CD14-positive monocyte (primary cell): ENCODE results near the gene SLC12A4. TPM values are rescaled to one million over a fixed set of nuclear protein-coding genes. Genes with fewer than 3 reads are reported as not detected.
"Not testable (repeated sequence)": the region's sequence is repeated elsewhere in the genome, so short reads cannot be mapped to it uniquely, and the experiment has no call there.

ENCODE experiments used
- DNase-seq, 3 donors: peaks; one replicate each; pipeline ENCODE4 v3.0.0-alpha.2; 2011 to 2022
- H2AFZ ChIP-seq: 2 replicates; pipeline ENCODE4 v1.6.0; 2012; ENCODE audit warnings: mild to moderate bottlenecking, low read depth, low read length, inconsistent platforms; ENCODE audit not compliant: insufficient read depth, poor library complexity, severe bottlenecking
- H3K27ac ChIP-seq, 2 donors: 1 replicate in 1 of 2; 2 replicates in 1 of 2; pipeline ENCODE4 v1.5.1; 2012 to 2013; ENCODE audit warnings: low read length in 2 of 2, control low read depth in 1 of 2, inconsistent platforms in 1 of 2, low read depth in 1 of 2, mild to moderate bottlenecking in 1 of 2
- H3K27me3 ChIP-seq, 2 donors: one replicate each; pipeline versions ENCODE4 v1.6.0 to v1.6.1; 2011 to 2013; ENCODE audit warnings: low read length in 2 of 2; ENCODE audit not compliant: control insufficient read depth in 2 of 2, insufficient read depth in 2 of 2
- H3K36me3 ChIP-seq, 2 donors: replicated peaks in 1 of 2; 1 replicate in 1 of 2; 2 replicates in 1 of 2; pipeline versions ENCODE4 v1.5.1 to v1.6.1; 2012 to 2013; ENCODE audit warnings: low read length in 2 of 2, control low read depth in 1 of 2, inconsistent platforms in 1 of 2, mild to moderate bottlenecking in 1 of 2; ENCODE audit not compliant: insufficient read depth in 2 of 2, control insufficient read depth in 1 of 2
- H3K4me1 ChIP-seq, 2 donors: 1 replicate in 1 of 2; 2 replicates in 1 of 2; pipeline versions ENCODE4 v1.5.1 to v1.6.1; 2012 to 2013; ENCODE audit warnings: low read length in 2 of 2, control low read depth in 1 of 2, inconsistent platforms in 1 of 2, mild to moderate bottlenecking in 1 of 2, moderate library complexity in 1 of 2; ENCODE audit not compliant: insufficient read depth in 2 of 2, control insufficient read depth in 1 of 2
- H3K4me2 ChIP-seq: replicated peaks from 2 replicates; pipeline ENCODE3; 2012; ENCODE audit warnings: low read length, moderate library complexity, mild to moderate bottlenecking; ENCODE audit not compliant: poor library complexity, severe bottlenecking; ENCODE audit errors: extremely low read depth
- H3K4me3 ChIP-seq, 3 experiments: fragments of 200-600 bp in 1 of 3; sonication (generic) in 1 of 3; replicated peaks in 1 of 3; 1 replicate in 2 of 3; 2 replicates in 1 of 3; pipeline ENCODE4 v1.5.1; 2011 to 2013; ENCODE audit warnings: low read length in 3 of 3, mild to moderate bottlenecking in 3 of 3, control low read depth in 2 of 3, low read depth in 2 of 3, inconsistent platforms in 1 of 3, moderate library complexity in 1 of 3
- H3K79me2 ChIP-seq: 2 replicates; pipeline ENCODE4 v1.6.0; 2012; ENCODE audit warnings: mild to moderate bottlenecking, control low read depth, inconsistent platforms, low read length, moderate library complexity; ENCODE audit not compliant: insufficient read depth
- H3K9ac ChIP-seq: 2 replicates; pipeline ENCODE4 v1.6.0; 2017; ENCODE audit warnings: low read length, mild to moderate bottlenecking; ENCODE audit not compliant: insufficient read depth, poor library complexity, severe bottlenecking
- H3K9me3 ChIP-seq, 2 donors: replicated peaks in 1 of 2; 1 replicate in 1 of 2; 2 replicates in 1 of 2; pipeline versions ENCODE4 v1.5.1 to v1.6.1; 2012 to 2013; ENCODE audit warnings: low read length in 2 of 2, control low read depth in 1 of 2; ENCODE audit not compliant: control insufficient read depth in 1 of 2, insufficient read depth in 1 of 2
- H4K20me1 ChIP-seq: 2 replicates; pipeline ENCODE4 v1.6.0; 2012; ENCODE audit warnings: mild to moderate bottlenecking, low read length, control low read depth, moderate library complexity; ENCODE audit not compliant: insufficient read depth
- H3K27ac Mint-ChIP-seq, 7 donors: one replicate each; pipeline ENCODE4 v1.8.0; 2020; ENCODE audit warnings: mild to moderate bottlenecking in 7 of 7, mixed read lengths in 7 of 7, moderate library complexity in 6 of 7, inconsistent platforms in 2 of 7
- H3K27me3 Mint-ChIP-seq, 3 donors: one replicate each; pipeline ENCODE4 v1.8.0; 2021 to 2022; ENCODE audit warnings: low read depth in 3 of 3, mild to moderate bottlenecking in 3 of 3, mixed read lengths in 3 of 3, moderate library complexity in 3 of 3, inconsistent platforms in 1 of 3
- H3K36me3 Mint-ChIP-seq, 2 donors: one replicate each; pipeline ENCODE4 v1.8.0; 2020; ENCODE audit warnings: mixed read lengths in 2 of 2, inconsistent platforms in 1 of 2, mild to moderate bottlenecking in 1 of 2
- H3K4me1 Mint-ChIP-seq: one replicate; pipeline ENCODE4 v1.8.0; 2020; ENCODE audit warnings: mild to moderate bottlenecking, mixed read lengths
- H3K4me3 Mint-ChIP-seq, 2 donors: one replicate each; pipeline ENCODE4 v1.8.0; 2020; ENCODE audit warnings: mild to moderate bottlenecking in 2 of 2, mixed read lengths in 2 of 2, moderate library complexity in 1 of 2
- H3K9me3 Mint-ChIP-seq, 7 donors: one replicate each; pipeline ENCODE4 v1.8.0; 2020 to 2022; ENCODE audit warnings: mixed read lengths in 7 of 7, mild to moderate bottlenecking in 6 of 7, moderate library complexity in 6 of 7, inconsistent platforms in 2 of 7
- WGBS: methylation state at CpG from one replicate; pipeline ENCODE4 v1.1.5; 2013; ENCODE audit warnings: missing lambda C conversion rate; ENCODE audit not compliant: insufficient coverage; 5-methylcytosine and 5-hydroxymethylcytosine counted together
- intact Hi-C, 2 donors: fragments of 100-400 bp; cut with micrococcal nuclease; formaldehyde crosslinking; loops; one replicate each; pipeline versions ENCODE4 v1.15.0 to v1.15.1; 2023
- polyA plus RNA-seq, 3 donors: library from polyadenylated mRNA; depleted of rRNA in 1 of 3; unstranded in 2 of 3; stranded (reverse) in 1 of 3; fragments of 300-500 nt in 2 of 3; fragments of >200 nt in 1 of 3; fragmentation: Illumina TruSeq in 2 of 3; gene quantifications; 1 replicate in 2 of 3; 2 replicates in 1 of 3; pipeline ENCODE4 v1.2.3, GENCODE V29; 2012 to 2021
- TF ChIP-seq, protein P1 (sequence below): fragments of 200-600 bp; IDR thresholded peaks from one replicate; pipeline ENCODE4 v1.8.0; 2022; ENCODE audit warnings: antibody characterized with exemption, mild to moderate bottlenecking

SLC12A4 gene
- polyA plus RNA-seq, 3 donors: 7.3 to 57.2 (median 7.7) TPM

- Histone ChIP-seq H3K9ac (no peak overlapping the region), H3K4me2 (no peak overlapping the region), H3K4me1 (no peaks in the 10 kb centered on the region), H3K4me3 (no peak overlapping the region), H2AFZ (no peak overlapping the region), H3K79me2 (peaks cover 49% of the 10 kb centered on the region), H4K20me1 (peaks cover 80% of the 10 kb centered on the region), H3K27ac (no peak overlapping the region), H3K27me3 (no peaks in the 10 kb centered on the region), H3K36me3 (peaks cover 39 to 70% of the 10 kb centered on the region in 2 donors), H3K9me3 (no peaks in the 10 kb centered on the region)
- TF ChIP-seq, protein P1, sequence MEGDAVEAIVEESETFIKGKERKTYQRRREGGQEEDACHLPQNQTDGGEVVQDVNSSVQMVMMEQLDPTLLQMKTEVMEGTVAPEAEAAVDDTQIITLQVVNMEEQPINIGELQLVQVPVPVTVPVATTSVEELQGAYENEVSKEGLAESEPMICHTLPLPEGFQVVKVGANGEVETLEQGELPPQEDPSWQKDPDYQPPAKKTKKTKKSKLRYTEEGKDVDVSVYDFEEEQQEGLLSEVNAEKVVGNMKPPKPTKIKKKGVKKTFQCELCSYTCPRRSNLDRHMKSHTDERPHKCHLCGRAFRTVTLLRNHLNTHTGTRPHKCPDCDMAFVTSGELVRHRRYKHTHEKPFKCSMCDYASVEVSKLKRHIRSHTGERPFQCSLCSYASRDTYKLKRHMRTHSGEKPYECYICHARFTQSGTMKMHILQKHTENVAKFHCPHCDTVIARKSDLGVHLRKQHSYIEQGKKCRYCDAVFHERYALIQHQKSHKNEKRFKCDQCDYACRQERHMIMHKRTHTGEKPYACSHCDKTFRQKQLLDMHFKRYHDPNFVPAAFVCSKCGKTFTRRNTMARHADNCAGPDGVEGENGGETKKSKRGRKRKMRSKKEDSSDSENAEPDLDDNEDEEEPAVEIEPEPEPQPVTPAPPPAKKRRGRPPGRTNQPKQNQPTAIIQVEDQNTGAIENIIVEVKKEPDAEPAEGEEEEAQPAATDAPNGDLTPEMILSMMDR: no peak
- peaks cover 6% of the 10 kb centered on the region for H3K4me1 Mint-ChIP-seq
- no peak overlapping the region for H3K4me3 Mint-ChIP-seq
- WGBS: 78% methylated on average over 6 of the region's 6 CpGs
- H3K9me3 Mint-ChIP-seq: no peaks in the 10 kb centered on the region
- H3K27ac Mint-ChIP-seq: peak overlapping the region in 5 of 7 donors; percentile 15 to 86 (median 73)
- intact Hi-C loops: no loop called here
- H3K36me3 Mint-ChIP-seq: peaks cover 58 to 81% of the 10 kb centered on the region in 2 donors
- DNase-seq: no peak
- no peaks in the 10 kb centered on the region for H3K27me3 Mint-ChIP-seq
Measured at GRCh38 chr16:67917140-67917851, 51.1 kb downstream of the SLC12A4 start.

DNA sequence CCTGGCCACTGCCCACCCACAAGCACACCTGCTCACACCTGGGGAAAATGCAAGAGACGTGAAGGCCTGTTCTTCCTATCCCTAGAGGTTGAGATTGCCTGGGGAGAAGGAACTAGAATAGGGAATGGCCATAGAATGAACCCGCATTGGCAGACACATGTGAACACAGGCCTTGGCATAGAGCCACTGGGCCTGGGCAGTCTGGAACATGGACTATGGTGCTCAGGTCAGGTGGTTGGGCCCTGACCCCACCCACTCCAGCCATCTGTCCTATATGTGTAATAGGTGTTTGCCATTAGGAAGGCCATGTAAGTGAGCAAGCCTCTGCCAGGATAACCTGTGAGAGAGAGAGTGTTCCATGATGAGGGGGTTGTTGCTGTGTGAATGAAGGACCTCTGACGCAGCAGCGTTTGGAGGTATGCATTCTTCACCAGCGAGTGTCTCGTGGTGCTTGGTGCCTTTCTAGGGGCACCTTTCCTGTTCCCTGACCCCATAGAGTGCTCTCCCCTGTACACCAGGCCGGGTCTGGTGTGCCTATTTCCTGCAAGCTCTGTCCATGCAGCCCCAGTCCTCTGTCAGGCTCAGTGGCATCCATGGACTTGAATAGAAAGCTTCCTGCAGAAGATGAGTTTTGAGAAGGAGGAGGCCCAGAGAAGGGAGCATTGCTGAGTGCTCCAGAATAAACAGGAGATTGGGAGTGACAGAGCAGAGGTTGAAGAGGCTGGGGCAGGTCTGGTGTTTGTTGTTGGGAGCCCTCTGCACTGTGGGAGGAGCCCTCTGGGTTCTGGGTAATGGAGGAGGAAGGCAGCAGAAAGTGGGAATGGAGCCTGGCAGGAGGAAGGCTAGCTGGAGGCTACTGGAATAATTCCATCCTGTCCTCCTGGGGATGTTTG is 52.4 kb downstream of the SLC12A4 start:
- H3K36me3 Mint-ChIP-seq: peaks cover 62 to 78% of the 10 kb centered on the region in 2 donors
- H3K9me3 Mint-ChIP-seq: no peaks in the 10 kb centered on the region
- no peaks in the 10 kb centered on the region for H3K9me3 ChIP-seq
- intact Hi-C loops: no loop called here
- no peak overlapping the region for H3K4me3 Mint-ChIP-seq
- H2AFZ ChIP-seq: no peak overlapping the region
- no peak overlapping the region for H3K27ac ChIP-seq
- H3K4me3 ChIP-seq: no peak overlapping the region
- H3K4me1 ChIP-seq: no peaks in the 10 kb centered on the region
- peaks cover 50% of the 10 kb centered on the region for H3K79me2 ChIP-seq
- no peak overlapping the region for H3K4me2 ChIP-seq
- H4K20me1 ChIP-seq: peaks cover 78% of the 10 kb centered on the region
- peaks cover 44 to 73% of the 10 kb centered on the region in 2 donors for H3K36me3 ChIP-seq
- H3K4me1 Mint-ChIP-seq: peaks cover 6% of the 10 kb centered on the region
- TF ChIP-seq, protein P1: no peak
- DNase-seq: no peak
- no peaks in the 10 kb centered on the region for H3K27me3 ChIP-seq
- no peaks in the 10 kb centered on the region for H3K27me3 Mint-ChIP-seq
- peak overlapping the region in 1 of 7 donors; percentile 29 for H3K27ac Mint-ChIP-seq
- WGBS: 100% methylated on average over 3 of the region's 7 CpGs
- H3K9ac ChIP-seq: no peak overlapping the region

GRCh38 chr16:67915496-67915769 is 53.0 kb downstream of the SLC12A4 start:
- peaks cover 80% of the 10 kb centered on the region for H4K20me1 ChIP-seq
- H3K9me3 ChIP-seq, intact Hi-C loops, H3K4me2 ChIP-seq, DNase-seq, H3K4me1 ChIP-seq, H3K27me3 ChIP-seq, H3K9ac ChIP-seq, H3K27ac ChIP-seq, H3K4me3 ChIP-seq, H3K27me3 Mint-ChIP-seq, H3K9me3 Mint-ChIP-seq, H3K4me3 Mint-ChIP-seq, H2AFZ ChIP-seq, H3K4me1 Mint-ChIP-seq: not testable (repeated sequence)
- Mint-ChIP-seq H3K27ac (peak overlapping the region in 1 of 7 donors; percentile 2), H3K36me3 (peaks cover 63 to 80% of the 10 kb centered on the region in 2 donors)
- H3K79me2 ChIP-seq: peaks cover 47% of the 10 kb centered on the region
- peaks cover 49 to 76% of the 10 kb centered on the region in 2 donors for H3K36me3 ChIP-seq
- WGBS: no CpG with 5 or more reads among the region's 2 CpGs
